HepG2 (cell line): ENCODE measurements around the gene PPP2R5C. TPM values are rescaled to one million over a fixed set of nuclear protein-coding genes. Genes with fewer than 3 reads are reported as not detected.
A peak's percentile ranks its signal among the peaks of the same experiment; 100 is the strongest.

ENCODE experiments used
- ATAC-seq: fragments of 200-7000 bp; cut with Tn5 transposase; 3 replicates; pipeline ENCODE4 v1.9.1; 2020; ENCODE audit warnings: mild to moderate bottlenecking, moderate library complexity
- BruUV-seq: library from RNA; stranded (reverse); fragments of 400-500 nt; replicated peaks from 2 replicates; lab custom pipeline; 2021; lab: Mats Ljungman, UMichigan
- CTCF ChIA-PET: fragments of 300-600 bp; formaldehyde crosslinking; extraction: SDS; loops from one replicate; lab custom pipeline; 2021; ENCODE audit warnings: low total read pairs, inconsistent platforms, low intra/inter-chr PET ratio; lab: Yijun Ruan, JAX
- POLR2A ChIA-PET: fragments of 350-600 bp; sonication (Branson Sonifier 250); formaldehyde crosslinking; loops from one replicate; lab custom pipeline; 2020; ENCODE audit warnings: antibody characterized with exemption, inconsistent platforms; lab: Yijun Ruan, JAX
- DNase-seq: peaks from one replicate; pipeline ENCODE4 v3.0.0-alpha.2; 2015; ENCODE audit warnings: low spot score
- FAIRE-seq: peaks from 3 replicates; lab custom pipeline; 2011; peaks lifted over from hg19 to GRCh38; lab: Jason Lieb, UNC
- H2AFZ ChIP-seq: one replicate; pipeline ENCODE4 v1.6.1; 2011; ENCODE audit warnings: low read length, inconsistent platforms
- H3K27ac ChIP-seq: fragments of 300-600 bp; 3 replicates; pipeline ENCODE4 v1.8.0; 2011; ENCODE audit warnings: mixed run types, mild to moderate bottlenecking, mixed read lengths, low read length, inconsistent platforms; ENCODE audit not compliant: insufficient read depth; ENCODE audit errors: extremely low read length
- H3K27me3 ChIP-seq, 2 experiments: fragments of 200-600 bp in 1 of 2; 2 replicates in 1 of 2; 3 replicates in 1 of 2; pipeline versions ENCODE4 v1.6.0 to v1.8.0; 2011; ENCODE audit warnings: low read length in 2 of 2, mild to moderate bottlenecking in 2 of 2, moderate library complexity in 2 of 2, inconsistent platforms in 1 of 2; ENCODE audit not compliant: insufficient read depth in 2 of 2, control insufficient read depth in 1 of 2
- H3K36me3 ChIP-seq, 2 experiments: fragments of 200-600 bp in 1 of 2; replicated peaks in 1 of 2; 2 replicates in 1 of 2; 3 replicates in 1 of 2; pipeline versions ENCODE4 v1.5.1 to v1.8.0; 2011; ENCODE audit warnings: low read length in 2 of 2, inconsistent platforms in 1 of 2; ENCODE audit not compliant: insufficient read depth in 2 of 2, control insufficient read depth in 1 of 2
- H3K4me1 ChIP-seq: 2 replicates; pipeline ENCODE4 v1.5.1; 2012; ENCODE audit warnings: low read length, inconsistent platforms; ENCODE audit not compliant: insufficient read depth
- H3K4me2 ChIP-seq: 2 replicates; pipeline ENCODE4 v1.6.0; 2011; ENCODE audit warnings: low read depth, low read length, inconsistent platforms
- H3K4me3 ChIP-seq, 3 experiments: fragments of 200-600 bp in 1 of 3; sonication (generic), shearing (Covaris generic) in 1 of 3; replicated peaks in 1 of 3; 2 replicates each; pipeline ENCODE4 v1.5.1; 2011 to 2016; ENCODE audit warnings: low read length in 3 of 3, inconsistent platforms in 2 of 3, low read depth in 2 of 3, mild to moderate bottlenecking in 2 of 3, control low read depth in 1 of 3, mixed read lengths in 1 of 3; ENCODE audit not compliant: insufficient read depth in 1 of 3
- H3K79me2 ChIP-seq: one replicate; pipeline ENCODE4 v1.6.1; 2011; ENCODE audit warnings: low read length, inconsistent platforms; ENCODE audit not compliant: insufficient read depth
- H3K9ac ChIP-seq: 2 replicates; pipeline ENCODE4 v1.6.0; 2011; ENCODE audit warnings: mild to moderate bottlenecking, low read depth, low read length, inconsistent platforms; ENCODE audit not compliant: insufficient read depth
- H3K9me3 ChIP-seq: 2 replicates; pipeline ENCODE4 v1.5.1; 2012; ENCODE audit warnings: mild to moderate bottlenecking, low read length
- H4K20me1 ChIP-seq: 2 replicates; pipeline ENCODE4 v1.6.0; 2011; ENCODE audit warnings: inconsistent platforms, mild to moderate bottlenecking, low read length, moderate library complexity; ENCODE audit not compliant: insufficient read depth
- EED ChIP-seq: sonication (generic); formaldehyde crosslinking; IDR thresholded peaks from 2 replicates; pipeline ENCODE4 v1.5.0; 2020; ENCODE audit warnings: mild to moderate bottlenecking, missing genetic modification reagents
- PHF20 ChIP-seq: sonication (generic); formaldehyde crosslinking; IDR thresholded peaks from 2 replicates; pipeline ENCODE4 v1.5.0; 2020; ENCODE audit warnings: mild to moderate bottlenecking, missing genetic modification reagents
- SMAD9 ChIP-seq: sonication (generic); formaldehyde crosslinking; IDR thresholded peaks from 2 replicates; pipeline ENCODE4 v1.5.1; 2020; ENCODE audit warnings: mild to moderate bottlenecking, missing genetic modification reagents
- ZFP1 ChIP-seq: IDR thresholded peaks from 2 replicates; pipeline ENCODE4 v1.6.1; 2016
- ZNF367 ChIP-seq: sonication (generic); formaldehyde crosslinking; IDR thresholded peaks from 2 replicates; pipeline ENCODE4 v1.4.0; 2020; ENCODE audit warnings: missing genetic modification reagents, borderline replicate concordance
- ZNF441 ChIP-seq: sonication (generic); formaldehyde crosslinking; IDR thresholded peaks from 2 replicates; pipeline ENCODE4 v1.7.0; 2021; ENCODE audit warnings: missing genetic modification reagents, borderline replicate concordance
- ZNF501 ChIP-seq: sonication (generic); formaldehyde crosslinking; IDR thresholded peaks from 2 replicates; pipeline ENCODE4 v1.5.1; 2020; ENCODE audit warnings: mild to moderate bottlenecking, moderate library complexity, missing genetic modification reagents
- ZNF552 ChIP-seq: sonication (generic); formaldehyde crosslinking; IDR thresholded peaks from 2 replicates; pipeline ENCODE4 v1.9.0; 2022; ENCODE audit warnings: missing genetic modification reagents, mild to moderate bottlenecking, borderline replicate concordance
- WGBS: methylation state at CpG from one replicate; pipeline ENCODE4 v1.1.6; 2017; ENCODE audit warnings: low lambda C conversion rate; 5-methylcytosine and 5-hydroxymethylcytosine counted together
- in situ Hi-C: cut with HindIII; loops from 2 replicates; pipeline ENCODE4 v1.10.0; 2017; ENCODE audit warnings: low pct_unique_long_range_greater_than_20kb; ENCODE audit not compliant: extremely low pct_ligation_motif_present
- intact Hi-C: fragments of 100-400 bp; cut with micrococcal nuclease; formaldehyde crosslinking; loops from one replicate; pipeline ENCODE4 v1.10.0; 2022; ENCODE audit not compliant: unreplicated experiment
- polyA plus RNA-seq, 8 experiments: library from polyadenylated mRNA; depleted of rRNA in 3 of 8; stranded (reverse) in 7 of 8; unstranded in 1 of 8; fragments of >200 nt; fragmentation: Illumina TruSeq in 4 of 8; extraction: Trizol in 4 of 8; gene quantifications; 2 replicates each; pipeline versions ENCODE4 v1.2.1 to v1.2.3, GENCODE V29; 2011 to 2016; ENCODE audit warnings: low read depth in 4 of 8, missing spikeins in 1 of 8, mixed read lengths in 1 of 8; ENCODE audit not compliant: insufficient read depth in 1 of 8
- total RNA-seq, 5 experiments: library from RNA; depleted of rRNA; stranded (reverse); fragments of >200 nt; fragmentation: Illumina TruSeq; extraction: Trizol; gene quantifications; 2 replicates each; pipeline ENCODE4 v1.2.3, GENCODE V29; 2016; ENCODE audit warnings: low read depth in 1 of 5
- TF ChIP-seq, protein P1 (sequence below): sonication (generic); formaldehyde crosslinking; IDR thresholded peaks from 2 replicates; pipeline ENCODE4; 2020; ENCODE audit warnings: missing genetic modification reagents, mild to moderate bottlenecking, borderline replicate concordance
- TF ChIP-seq, protein P2 (sequence below): IDR thresholded peaks from 2 replicates; pipeline ENCODE4 v1.4.0; 2020; ENCODE audit warnings: mild to moderate bottlenecking, missing genetic modification reagents
- TF ChIP-seq, protein P3 (sequence below): IDR thresholded peaks from 2 replicates; pipeline ENCODE4 v1.6.1; 2016; ENCODE audit warnings: mild to moderate bottlenecking
- TF ChIP-seq, protein P4 (sequence below): sonication (generic); formaldehyde crosslinking; IDR thresholded peaks from 2 replicates; pipeline ENCODE4 v1.5.0; 2020; ENCODE audit warnings: missing genetic modification reagents, mild to moderate bottlenecking, borderline replicate concordance

PPP2R5C gene
- total and polyA plus RNA-seq, 2 of the 13 experiments (the other 11 are each of a cell fraction or from before 2014, with no cell fraction given): 74.3 to 78.5 TPM

DNA sequence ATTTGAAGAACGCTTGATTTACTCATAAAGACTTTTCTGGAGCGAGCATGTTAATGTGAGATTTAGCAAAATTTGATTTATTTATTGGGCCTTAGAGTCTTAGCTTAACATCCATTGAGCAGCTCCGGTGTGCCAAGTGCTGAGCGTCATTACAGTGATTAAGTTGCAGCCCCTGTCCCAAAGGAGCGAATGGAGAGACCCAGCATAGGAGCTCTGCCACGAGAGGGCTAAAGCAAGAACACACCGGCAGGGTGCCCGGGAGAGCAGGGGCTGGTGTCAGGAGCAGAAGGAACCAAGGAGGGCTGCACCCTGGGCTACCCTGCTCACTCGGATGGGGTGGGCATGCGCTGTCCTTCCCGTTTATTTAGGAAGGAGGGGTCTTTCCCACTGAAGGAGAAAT, 50.6 kb downstream of the PPP2R5C start:
- FAIRE-seq: no peak
- Histone ChIP-seq H3K27me3 (no peaks in the 10 kb centered on the region), H3K9ac (peak overlapping the region; percentile 4; the same call in 1 of the 2 replicates), H3K36me3 (peaks cover 3 to 23% of the 10 kb centered on the region in 2 experiments; a peak in 4 of 5 replicates), H4K20me1 (no peaks in the 10 kb centered on the region), H3K4me2 (peak overlapping the region; percentile 38; the same call in 1 of the 2 replicates), H3K9me3 (no peaks in the 10 kb centered on the region), H3K79me2 (peaks cover 61% of the 10 kb centered on the region), H3K4me3 (no peak overlapping the region; a peak in 1 of 6 replicates), H2AFZ (no peak overlapping the region), H3K27ac (no peak overlapping the region), H3K4me1 (peaks cover 52% of the 10 kb centered on the region)
- ATAC-seq: no peak
- ChIA-PET POLR2A (no interaction called here), CTCF (no interaction called here)
- intact Hi-C loops (no loop called here), in situ Hi-C loops (no loop called here)
- WGBS: 84% methylated on average over 11 of the region's 11 CpGs
- no TSS peak for BruUV-seq
- DNase-seq: no peak
- TF ChIP-seq PHF20 (CRISPR knock-in tag): no peak
- TF ChIP-seq ZNF501: no peak
- TF ChIP-seq, protein P1, sequence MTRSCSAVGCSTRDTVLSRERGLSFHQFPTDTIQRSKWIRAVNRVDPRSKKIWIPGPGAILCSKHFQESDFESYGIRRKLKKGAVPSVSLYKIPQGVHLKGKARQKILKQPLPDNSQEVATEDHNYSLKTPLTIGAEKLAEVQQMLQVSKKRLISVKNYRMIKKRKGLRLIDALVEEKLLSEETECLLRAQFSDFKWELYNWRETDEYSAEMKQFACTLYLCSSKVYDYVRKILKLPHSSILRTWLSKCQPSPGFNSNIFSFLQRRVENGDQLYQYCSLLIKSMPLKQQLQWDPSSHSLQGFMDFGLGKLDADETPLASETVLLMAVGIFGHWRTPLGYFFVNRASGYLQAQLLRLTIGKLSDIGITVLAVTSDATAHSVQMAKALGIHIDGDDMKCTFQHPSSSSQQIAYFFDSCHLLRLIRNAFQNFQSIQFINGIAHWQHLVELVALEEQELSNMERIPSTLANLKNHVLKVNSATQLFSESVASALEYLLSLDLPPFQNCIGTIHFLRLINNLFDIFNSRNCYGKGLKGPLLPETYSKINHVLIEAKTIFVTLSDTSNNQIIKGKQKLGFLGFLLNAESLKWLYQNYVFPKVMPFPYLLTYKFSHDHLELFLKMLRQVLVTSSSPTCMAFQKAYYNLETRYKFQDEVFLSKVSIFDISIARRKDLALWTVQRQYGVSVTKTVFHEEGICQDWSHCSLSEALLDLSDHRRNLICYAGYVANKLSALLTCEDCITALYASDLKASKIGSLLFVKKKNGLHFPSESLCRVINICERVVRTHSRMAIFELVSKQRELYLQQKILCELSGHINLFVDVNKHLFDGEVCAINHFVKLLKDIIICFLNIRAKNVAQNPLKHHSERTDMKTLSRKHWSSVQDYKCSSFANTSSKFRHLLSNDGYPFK (CRISPR knock-in tag): no peak
- no peak for TF ChIP-seq ZNF441 (CRISPR knock-in tag)
- TF ChIP-seq ZFP1 (CRISPR knock-in tag): no peak
- TF ChIP-seq EED (CRISPR knock-in tag): no peak
- TF ChIP-seq SMAD9 (CRISPR knock-in tag): no peak
- TF ChIP-seq, protein P2, sequence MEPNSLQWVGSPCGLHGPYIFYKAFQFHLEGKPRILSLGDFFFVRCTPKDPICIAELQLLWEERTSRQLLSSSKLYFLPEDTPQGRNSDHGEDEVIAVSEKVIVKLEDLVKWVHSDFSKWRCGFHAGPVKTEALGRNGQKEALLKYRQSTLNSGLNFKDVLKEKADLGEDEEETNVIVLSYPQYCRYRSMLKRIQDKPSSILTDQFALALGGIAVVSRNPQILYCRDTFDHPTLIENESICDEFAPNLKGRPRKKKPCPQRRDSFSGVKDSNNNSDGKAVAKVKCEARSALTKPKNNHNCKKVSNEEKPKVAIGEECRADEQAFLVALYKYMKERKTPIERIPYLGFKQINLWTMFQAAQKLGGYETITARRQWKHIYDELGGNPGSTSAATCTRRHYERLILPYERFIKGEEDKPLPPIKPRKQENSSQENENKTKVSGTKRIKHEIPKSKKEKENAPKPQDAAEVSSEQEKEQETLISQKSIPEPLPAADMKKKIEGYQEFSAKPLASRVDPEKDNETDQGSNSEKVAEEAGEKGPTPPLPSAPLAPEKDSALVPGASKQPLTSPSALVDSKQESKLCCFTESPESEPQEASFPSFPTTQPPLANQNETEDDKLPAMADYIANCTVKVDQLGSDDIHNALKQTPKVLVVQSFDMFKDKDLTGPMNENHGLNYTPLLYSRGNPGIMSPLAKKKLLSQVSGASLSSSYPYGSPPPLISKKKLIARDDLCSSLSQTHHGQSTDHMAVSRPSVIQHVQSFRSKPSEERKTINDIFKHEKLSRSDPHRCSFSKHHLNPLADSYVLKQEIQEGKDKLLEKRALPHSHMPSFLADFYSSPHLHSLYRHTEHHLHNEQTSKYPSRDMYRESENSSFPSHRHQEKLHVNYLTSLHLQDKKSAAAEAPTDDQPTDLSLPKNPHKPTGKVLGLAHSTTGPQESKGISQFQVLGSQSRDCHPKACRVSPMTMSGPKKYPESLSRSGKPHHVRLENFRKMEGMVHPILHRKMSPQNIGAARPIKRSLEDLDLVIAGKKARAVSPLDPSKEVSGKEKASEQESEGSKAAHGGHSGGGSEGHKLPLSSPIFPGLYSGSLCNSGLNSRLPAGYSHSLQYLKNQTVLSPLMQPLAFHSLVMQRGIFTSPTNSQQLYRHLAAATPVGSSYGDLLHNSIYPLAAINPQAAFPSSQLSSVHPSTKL (CRISPR knock-in tag): no peak
- TF ChIP-seq, protein P3, sequence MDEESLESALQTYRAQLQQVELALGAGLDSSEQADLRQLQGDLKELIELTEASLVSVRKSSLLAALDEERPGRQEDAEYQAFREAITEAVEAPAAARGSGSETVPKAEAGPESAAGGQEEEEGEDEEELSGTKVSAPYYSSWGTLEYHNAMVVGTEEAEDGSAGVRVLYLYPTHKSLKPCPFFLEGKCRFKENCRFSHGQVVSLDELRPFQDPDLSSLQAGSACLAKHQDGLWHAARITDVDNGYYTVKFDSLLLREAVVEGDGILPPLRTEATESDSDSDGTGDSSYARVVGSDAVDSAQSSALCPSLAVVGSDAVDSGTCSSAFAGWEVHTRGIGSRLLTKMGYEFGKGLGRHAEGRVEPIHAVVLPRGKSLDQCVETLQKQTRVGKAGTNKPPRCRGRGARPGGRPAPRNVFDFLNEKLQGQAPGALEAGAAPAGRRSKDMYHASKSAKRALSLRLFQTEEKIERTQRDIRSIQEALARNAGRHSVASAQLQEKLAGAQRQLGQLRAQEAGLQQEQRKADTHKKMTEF: no peak
- TF ChIP-seq ZNF552 (CRISPR knock-in tag): no peak
- TF ChIP-seq, protein P4, sequence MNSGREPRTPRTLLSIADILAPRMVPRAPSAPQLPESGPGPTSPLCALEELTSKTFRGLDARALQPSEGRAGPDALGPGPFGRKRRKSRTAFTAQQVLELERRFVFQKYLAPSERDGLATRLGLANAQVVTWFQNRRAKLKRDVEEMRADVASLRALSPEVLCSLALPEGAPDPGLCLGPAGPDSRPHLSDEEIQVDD (CRISPR knock-in tag): no peak
- no peak for TF ChIP-seq ZNF367 (CRISPR knock-in tag)
